Brain microvascular endothelial cell (primary cell): ENCODE results near the gene TBCE.
A peak's percentile ranks its signal among the peaks of the same experiment; 100 is the strongest.
"Not testable (repeated sequence)": the region's sequence is repeated elsewhere in the genome, so short reads cannot be mapped to it uniquely, and the experiment has no call there.

ENCODE experiments used
- DNase-seq: peaks from one replicate; pipeline ENCODE4 v3.0.0-alpha.2; 2020
- H3K27ac ChIP-seq: fragments of 250-450 bp; sonication (Bioruptor Pico); 2 replicates; pipeline ENCODE4 v1.5.1; 2020; ENCODE audit warnings: mild to moderate bottlenecking, moderate library complexity
- H3K27me3 ChIP-seq: fragments of 250-450 bp; sonication (Bioruptor Pico); replicated peaks from 2 replicates; pipeline ENCODE4 v1.5.1; 2020; ENCODE audit warnings: mild to moderate bottlenecking
- H3K36me3 ChIP-seq: fragments of 250-450 bp; sonication (Bioruptor Pico); replicated peaks from 2 replicates; pipeline ENCODE4 v1.5.1; 2020; ENCODE audit warnings: mild to moderate bottlenecking
- H3K4me3 ChIP-seq: 2 replicates; pipeline ENCODE4 v1.5.1; 2011; ENCODE audit warnings: low read depth, mild to moderate bottlenecking, control low read depth, low read length, moderate library complexity
- CTCF ChIP-seq: IDR thresholded peaks from 2 replicates; pipeline ENCODE4 v1.5.1; 2011; ENCODE audit warnings: low read depth, mild to moderate bottlenecking, moderate library complexity, low read length, control low read depth, inconsistent platforms; ENCODE audit errors: missing control alignments
- in situ Hi-C: cut with HindIII; loops from 2 replicates; pipeline ENCODE4 v1.10.0; 2017; ENCODE audit warnings: low sequenced_read_pairs, low pct_ligation_motif_present

Gene TBCE

DNA sequence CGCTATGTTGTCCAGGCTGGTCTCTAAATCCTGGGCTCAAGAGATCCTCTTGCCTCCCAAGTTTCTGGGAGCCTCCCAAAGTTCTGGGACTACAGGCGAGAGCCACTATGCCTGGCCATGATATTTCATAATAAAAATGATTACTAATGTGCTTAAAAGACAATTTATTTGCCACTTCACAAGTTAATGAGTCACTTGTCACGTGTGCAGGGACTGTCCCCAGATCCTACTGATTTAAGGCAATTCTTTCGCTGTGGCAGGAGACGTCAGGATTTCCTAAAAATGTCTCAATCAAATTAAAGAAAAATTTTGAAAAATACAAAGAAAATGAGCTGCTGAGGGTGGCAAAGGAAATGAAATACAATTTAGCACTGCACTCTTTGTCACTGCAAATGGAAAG lies 93.5 kb downstream of the TBCE start:
- no peak overlapping the region for H3K4me3 ChIP-seq
- in situ Hi-C loops, result no loop called here
- DNase-seq, result no peak
- no peak for TF ChIP-seq CTCF
- H3K36me3 ChIP-seq, result peaks cover 2% of the 10 kb centered on the region
- no peak overlapping the region for H3K27ac ChIP-seq
- H3K27me3 ChIP-seq, result no peaks in the 10 kb centered on the region

DNA sequence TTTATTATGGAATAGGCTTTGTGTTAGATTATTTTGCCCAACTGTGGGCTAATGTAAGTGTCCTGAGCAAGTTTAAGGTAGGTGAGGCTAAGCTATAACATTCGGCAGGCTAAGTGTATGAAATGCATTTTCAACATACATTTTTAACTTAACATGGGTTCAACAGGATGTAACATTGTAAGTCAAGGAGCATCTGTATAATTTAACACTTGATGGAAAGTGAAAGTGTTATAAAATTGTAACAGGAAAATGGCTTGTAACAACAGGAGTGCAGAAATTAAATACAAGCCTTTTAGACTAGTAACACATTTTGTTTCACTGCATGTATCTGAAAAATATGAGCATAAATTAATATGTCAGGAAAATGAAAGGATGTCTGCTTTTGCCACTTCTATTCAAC lies 94.7 kb downstream of the TBCE start:
- DNase-seq, result no peak
- no peak overlapping the region for H3K4me3 ChIP-seq
- in situ Hi-C loops, result no loop called here
- TF ChIP-seq CTCF, result no peak
- H3K36me3 ChIP-seq, result peaks cover 2% of the 10 kb centered on the region
- no peaks in the 10 kb centered on the region for H3K27me3 ChIP-seq
- no peak overlapping the region for H3K27ac ChIP-seq

DNA sequence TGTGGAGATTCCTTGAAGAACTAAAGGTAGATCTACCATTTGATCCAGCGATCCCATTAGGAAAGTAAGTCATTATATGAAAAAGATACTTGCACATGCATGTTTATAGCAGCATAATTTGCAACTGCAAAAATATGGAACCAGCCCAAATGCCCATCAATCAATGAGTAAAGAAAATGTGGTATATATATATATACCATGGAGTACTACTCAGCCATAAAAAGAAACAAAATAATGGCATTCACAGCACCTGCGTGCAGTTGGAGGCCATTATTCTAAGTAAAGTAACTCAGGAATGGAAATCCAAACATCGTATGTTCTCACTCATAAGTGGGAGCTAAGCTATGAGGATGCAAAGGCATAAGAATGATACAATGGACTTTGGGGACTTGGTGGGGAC lies 95.6 kb downstream of the TBCE start:
- H3K36me3 ChIP-seq, H3K27ac ChIP-seq, in situ Hi-C loops, H3K4me3 ChIP-seq, H3K27me3 ChIP-seq, DNase-seq: not testable (repeated sequence)

DNA sequence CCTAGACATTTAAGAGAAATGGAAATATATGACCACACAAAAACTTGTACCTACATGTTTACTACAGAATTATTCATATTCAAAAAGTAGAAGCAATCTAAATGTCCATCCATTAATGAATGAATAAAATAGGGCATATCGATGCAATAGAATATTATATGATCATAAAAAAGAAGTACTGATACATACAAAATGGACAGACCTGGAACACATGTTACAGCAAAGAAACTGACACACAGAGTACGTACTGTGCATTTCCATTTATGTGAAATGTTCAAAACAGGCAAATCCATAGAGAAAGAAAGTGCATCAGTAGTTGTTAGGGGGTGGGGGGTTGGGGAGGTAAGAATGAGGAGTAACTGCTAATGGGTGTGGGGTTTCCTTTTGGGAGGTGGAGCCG lies 97.8 kb downstream of the TBCE start:
- peaks cover 4% of the 10 kb centered on the region for H3K36me3 ChIP-seq
- in situ Hi-C loops, result no loop called here
- no peak overlapping the region for H3K4me3 ChIP-seq
- no peak for DNase-seq
- H3K27me3 ChIP-seq, result no peaks in the 10 kb centered on the region
- TF ChIP-seq CTCF, result no peak
- H3K27ac ChIP-seq, result no peak overlapping the region

- in situ Hi-C loops, result no loop called here
- Histone ChIP-seq H3K36me3 (peaks cover 4% of the 10 kb centered on the region), H3K27ac (no peak overlapping the region), H3K27me3 (no peaks in the 10 kb centered on the region), H3K4me3 (no peak overlapping the region)
- no peak for TF ChIP-seq CTCF
- no peak for DNase-seq
These were observed 100.8 kb downstream of the TBCE start for GRCh38 chr1:235468004-235468403.

DNA sequence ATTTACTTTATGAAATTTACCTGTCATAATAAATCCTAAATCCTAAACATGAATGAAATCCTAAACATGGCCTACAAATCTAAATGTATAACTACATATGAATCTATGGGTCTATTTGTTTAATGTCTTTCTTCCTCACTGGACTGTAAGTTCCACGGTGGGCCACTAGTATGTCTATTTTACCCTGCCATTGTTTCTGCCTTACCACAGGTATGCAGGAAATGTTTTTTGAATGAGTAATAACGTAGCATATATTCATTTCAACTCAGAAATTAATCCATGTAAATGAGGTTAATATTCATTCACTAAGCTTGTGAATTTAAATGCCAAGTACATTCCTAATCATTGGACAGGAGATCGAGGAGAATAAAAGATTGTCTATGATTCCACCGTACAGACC lies 101.7 kb downstream of the TBCE start:
- in situ Hi-C loops, result no loop called here
- peak; percentile 58 for DNase-seq
- peak; percentile 40 for TF ChIP-seq CTCF
- Histone ChIP-seq H3K36me3 (peaks cover 4% of the 10 kb centered on the region), H3K27ac (no peak overlapping the region), H3K27me3 (no peaks in the 10 kb centered on the region), H3K4me3 (no peak overlapping the region)

GRCh38 chr1:235469897-235470296 lies 102.7 kb downstream of the TBCE start:
- DNase-seq, H3K36me3 ChIP-seq, H3K4me3 ChIP-seq, in situ Hi-C loops, H3K27me3 ChIP-seq, H3K27ac ChIP-seq: not testable (repeated sequence)
